ENCODE results near the gene FGF13. TPM values are rescaled to one million over a fixed set of nuclear protein-coding genes. Genes with fewer than 3 reads are reported as not detected.

The FGF13 gene
- total and polyA plus RNA-seq, 2 of the 4 experiments (the other 2 are of a cell fraction): 0.18 TPM; not detected in 1

DNA sequence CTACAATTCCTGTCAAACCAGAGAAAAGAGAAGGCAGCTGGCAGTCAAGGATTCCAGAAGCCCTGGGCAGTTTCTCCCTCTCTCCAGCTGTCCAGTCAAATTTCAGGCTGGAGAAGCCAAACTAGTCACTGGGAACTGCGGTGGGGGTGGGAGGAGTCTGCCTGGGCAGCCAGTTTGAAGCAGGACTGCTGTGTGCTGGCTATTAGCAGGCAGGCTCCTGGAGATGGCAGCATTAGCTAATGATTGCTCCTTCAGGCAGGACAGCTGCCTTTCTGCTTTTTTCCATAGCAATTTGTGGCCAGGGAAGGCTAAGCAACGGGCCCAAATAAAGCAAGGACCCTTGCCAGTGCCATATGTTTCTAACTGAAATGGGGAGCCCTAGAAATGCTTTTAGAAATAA lies 44.7 kb upstream of the FGF13 start:
- WGBS, 2 experiments (ENCODE audit: extremely low coverage in 2 of 2, insufficient read length in 1 of 2): no CpG with 5 or more reads among the region's 2 CpGs
- no peak overlapping the region for H2AFZ ChIP-seq (replicated peaks; ENCODE audit: low read length, poor library complexity)
- H3K79me1 ChIP-seq (ENCODE audit: low read depth in 1 of 2, low read length in 2 of 2): no peaks in the 10 kb centered on the region
- H3K18ac ChIP-seq (ENCODE audit: low read depth, low read length): no peak overlapping the region
- no peak overlapping the region for H3K14ac ChIP-seq (replicated peaks; ENCODE audit: low read depth, low read length)
- H3K36me3 ChIP-seq (ENCODE audit: control insufficient read depth, insufficient read depth, low read length): no peaks in the 10 kb centered on the region
- no peak overlapping the region for H3K4ac ChIP-seq (ENCODE audit: low read depth, low read length)
- no peak overlapping the region for H3K9ac ChIP-seq (ENCODE audit: low read depth, low read length)
- no peak overlapping the region for H3K4me2 ChIP-seq (ENCODE audit: low read depth, low read length)
- no peak overlapping the region for H3K56ac ChIP-seq (ENCODE audit: extremely low read depth, insufficient read depth, low read length)
- intact Hi-C loops (cut with micrococcal nuclease): no loop called here
- dilution Hi-C loops (cut with HindIII; ENCODE audit: low sequenced_read_pairs, unreplicated experiment): no loop called here
- H2AK5ac ChIP-seq (ENCODE audit: low read depth, low read length): no peak overlapping the region
- DNase-seq (no peak), ATAC-seq (ENCODE audit: low read depth) (no peak)
- H4K20me1 ChIP-seq (ENCODE audit: insufficient read depth, low read length): no peaks in the 10 kb centered on the region
- H2AK9ac ChIP-seq (replicated peaks; ENCODE audit: low read depth, low read length, poor library complexity): no peak overlapping the region
- in situ Hi-C loops (cut with MboI; ENCODE audit: low sequenced_read_pairs): no loop called here
- H3K9me1 ChIP-seq (ENCODE audit: insufficient read depth, low read length): no peaks in the 10 kb centered on the region
- no peak overlapping the region for H4K8ac ChIP-seq (ENCODE audit: low read depth in 2 of 2, low read length in 2 of 2)
- CTCF ChIA-PET: interaction anchor here (0.6 kb wide), 1 partner anchor 46 kb away, joined by 4 read pairs; no protein-coding TSS in a partner anchor
- no peak overlapping the region for H3K27ac ChIP-seq (ENCODE audit: insufficient read depth, low read length)
- no peaks in the 10 kb centered on the region for H3K9me3 ChIP-seq (ENCODE audit: control insufficient read depth, insufficient read depth, low read length)
- no peak overlapping the region for H4K5ac ChIP-seq (ENCODE audit: low read depth, low read length)
- POLR2A ChIA-PET (ENCODE audit: unreplicated experiment): no interaction called here
- no TSS peak for BruUV-seq (replicated peaks)
- H2BK15ac ChIP-seq (ENCODE audit: low read depth, low read length): no peak overlapping the region
- no peak overlapping the region for H2BK120ac ChIP-seq (ENCODE audit: low read depth, low read length)
- TF ChIP-seq, protein P1, sequence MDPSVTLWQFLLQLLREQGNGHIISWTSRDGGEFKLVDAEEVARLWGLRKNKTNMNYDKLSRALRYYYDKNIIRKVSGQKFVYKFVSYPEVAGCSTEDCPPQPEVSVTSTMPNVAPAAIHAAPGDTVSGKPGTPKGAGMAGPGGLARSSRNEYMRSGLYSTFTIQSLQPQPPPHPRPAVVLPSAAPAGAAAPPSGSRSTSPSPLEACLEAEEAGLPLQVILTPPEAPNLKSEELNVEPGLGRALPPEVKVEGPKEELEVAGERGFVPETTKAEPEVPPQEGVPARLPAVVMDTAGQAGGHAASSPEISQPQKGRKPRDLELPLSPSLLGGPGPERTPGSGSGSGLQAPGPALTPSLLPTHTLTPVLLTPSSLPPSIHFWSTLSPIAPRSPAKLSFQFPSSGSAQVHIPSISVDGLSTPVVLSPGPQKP (IDR thresholded peaks at IDR 0.05; ENCODE audit: borderline replicate concordance, low read depth, low read length): no peak
- no peak for TF ChIP-seq CHD1 (IDR thresholded peaks at IDR 0.05; ENCODE audit: low read depth, low read length)
- TF ChIP-seq RFX5 (IDR thresholded peaks at IDR 0.05; ENCODE audit: low read depth, low read length): no peak
- no peak for TF ChIP-seq MAZ (IDR thresholded peaks at IDR 0.05; ENCODE audit: borderline replicate concordance, low read depth, low read length)
- TF ChIP-seq CEBPB (IDR thresholded peaks at IDR 0.05; ENCODE audit: low read depth, low read length): no peak
- TF ChIP-seq FOS (IDR thresholded peaks at IDR 0.05; ENCODE audit: low read depth, low read length): no peak
- TF ChIP-seq, protein P2, sequence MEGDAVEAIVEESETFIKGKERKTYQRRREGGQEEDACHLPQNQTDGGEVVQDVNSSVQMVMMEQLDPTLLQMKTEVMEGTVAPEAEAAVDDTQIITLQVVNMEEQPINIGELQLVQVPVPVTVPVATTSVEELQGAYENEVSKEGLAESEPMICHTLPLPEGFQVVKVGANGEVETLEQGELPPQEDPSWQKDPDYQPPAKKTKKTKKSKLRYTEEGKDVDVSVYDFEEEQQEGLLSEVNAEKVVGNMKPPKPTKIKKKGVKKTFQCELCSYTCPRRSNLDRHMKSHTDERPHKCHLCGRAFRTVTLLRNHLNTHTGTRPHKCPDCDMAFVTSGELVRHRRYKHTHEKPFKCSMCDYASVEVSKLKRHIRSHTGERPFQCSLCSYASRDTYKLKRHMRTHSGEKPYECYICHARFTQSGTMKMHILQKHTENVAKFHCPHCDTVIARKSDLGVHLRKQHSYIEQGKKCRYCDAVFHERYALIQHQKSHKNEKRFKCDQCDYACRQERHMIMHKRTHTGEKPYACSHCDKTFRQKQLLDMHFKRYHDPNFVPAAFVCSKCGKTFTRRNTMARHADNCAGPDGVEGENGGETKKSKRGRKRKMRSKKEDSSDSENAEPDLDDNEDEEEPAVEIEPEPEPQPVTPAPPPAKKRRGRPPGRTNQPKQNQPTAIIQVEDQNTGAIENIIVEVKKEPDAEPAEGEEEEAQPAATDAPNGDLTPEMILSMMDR (conservative IDR thresholded peaks at IDR 0.05; ENCODE audit: low read depth, low read length): no peak
- no peak for TF ChIP-seq RCOR1 (IDR thresholded peaks at IDR 0.05; ENCODE audit: insufficient replicate concordance, low read length)
- TF ChIP-seq NFE2L2 (IDR thresholded peaks at IDR 0.05; ENCODE audit: low read depth, low read length): no peak
- no peak overlapping the region for H3K4me3 ChIP-seq (ENCODE audit: insufficient read depth, low read depth, low read length)
- no peak overlapping the region for H2BK5ac ChIP-seq (ENCODE audit: low read depth, low read length, poor library complexity, severe bottlenecking)
- no peak overlapping the region for H4K91ac ChIP-seq (ENCODE audit: insufficient read depth, low read depth, low read length)
- peaks cover 4% of the 10 kb centered on the region for H3K27me3 ChIP-seq (ENCODE audit: control insufficient read depth, insufficient read depth, low read length)
- H3K23ac ChIP-seq (ENCODE audit: low read depth, low read length): no peak overlapping the region
- no peaks in the 10 kb centered on the region for H3K4me1 ChIP-seq (ENCODE audit: control insufficient read depth, insufficient read depth, low read length)
- H2BK20ac ChIP-seq (ENCODE audit: low read depth, low read length): no peak overlapping the region

All from IMR-90 (cell line).